HG03025 (cell line): ENCODE results near the gene SLC25A53.
A peak's percentile ranks its signal among the peaks of the same experiment; 100 is the strongest.

Source experiments
- ATAC-seq: cut with Tn5 transposase; IDR thresholded peaks from one replicate; pipeline ENCODE4 v1.9.1; 2021; ENCODE audit warnings: mild to moderate bottlenecking, moderate library complexity; ENCODE audit not compliant: unreplicated experiment, low FRiP score

SLC25A53 gene

DNA sequence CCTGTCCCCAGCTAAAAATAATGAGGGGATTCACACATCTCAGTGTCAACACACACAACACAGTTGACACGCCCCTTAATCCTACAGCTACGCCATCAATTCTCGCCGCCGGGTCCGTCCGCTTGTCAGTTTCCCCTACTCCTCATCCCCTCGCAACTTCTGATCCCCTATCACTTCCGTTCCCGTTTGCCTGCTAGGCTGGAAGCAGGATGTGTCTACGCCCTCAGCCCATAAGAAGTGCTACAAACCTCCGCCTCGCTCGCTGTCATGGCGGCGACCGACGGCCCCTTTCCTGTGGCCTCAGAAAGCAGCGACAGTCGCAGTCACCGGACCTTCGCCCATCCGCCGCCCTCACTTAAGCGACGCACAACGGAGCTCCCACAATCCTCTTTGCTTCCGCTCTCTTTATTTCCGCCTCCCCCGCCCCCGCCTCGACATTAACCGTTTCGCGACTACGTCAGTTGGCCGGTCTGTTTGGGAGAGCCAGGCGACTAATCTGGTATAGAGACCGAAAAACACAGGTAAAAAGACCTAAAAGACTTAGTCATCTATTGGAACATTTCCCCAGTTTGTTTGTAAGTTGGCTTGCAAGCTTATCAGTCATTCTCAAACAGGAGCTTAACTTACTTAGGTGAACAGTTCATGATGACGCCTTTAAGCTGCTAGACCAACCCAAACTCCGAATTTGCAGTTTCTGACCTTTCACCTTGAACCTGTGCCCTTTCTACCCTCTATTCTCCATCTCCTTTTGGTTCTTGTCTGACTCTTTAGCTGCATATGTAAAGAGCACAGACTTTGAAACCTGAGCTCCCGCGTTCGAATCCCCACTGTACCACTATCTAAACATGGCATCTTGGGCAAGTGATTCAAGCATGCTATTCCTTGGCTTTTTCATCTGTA, at the start of gene SLC25A53:
Gene SLC25A53 (minus strand): TSS at position 380 of the 900 bp plus-strand sequence. CDS start 51,752 bp downstream, outside the sequence.
- ATAC-seq, result peak; percentile 92

- ATAC-seq, result no peak
Measured at GRCh38 chrX:104205548-104205947, 48.7 kb upstream of the SLC25A53 start.

GRCh38 chrX:104195489-104196084, 38.8 kb upstream of the SLC25A53 start:
- peak; percentile 71 for ATAC-seq

DNA sequence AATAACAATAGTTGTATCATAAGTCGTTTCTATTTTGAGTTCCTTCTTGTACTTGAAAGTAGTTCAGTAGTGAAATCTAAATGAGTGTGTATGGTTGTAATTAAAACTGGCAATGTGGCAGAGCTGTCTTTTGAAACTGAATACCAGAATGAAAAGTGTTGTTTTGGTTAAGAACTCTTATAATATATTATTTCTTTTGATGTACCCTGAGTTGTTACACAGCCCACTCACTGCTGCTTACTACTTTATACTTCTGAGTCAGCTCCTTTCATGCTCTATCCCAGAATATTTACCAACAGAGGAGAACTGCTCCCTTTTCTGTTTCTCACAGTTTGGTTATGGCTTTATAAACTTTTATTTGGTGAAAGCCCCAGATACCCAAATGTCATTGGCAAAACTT, 38.2 kb upstream of the SLC25A53 start:
- no peak for ATAC-seq

- ATAC-seq, result no peak
Measured at GRCh38 chrX:104193485-104193884, 36.7 kb upstream of the SLC25A53 start.

GRCh38 chrX:104189837-104190236, 33.0 kb upstream of the SLC25A53 start:
- no peak for ATAC-seq

DNA sequence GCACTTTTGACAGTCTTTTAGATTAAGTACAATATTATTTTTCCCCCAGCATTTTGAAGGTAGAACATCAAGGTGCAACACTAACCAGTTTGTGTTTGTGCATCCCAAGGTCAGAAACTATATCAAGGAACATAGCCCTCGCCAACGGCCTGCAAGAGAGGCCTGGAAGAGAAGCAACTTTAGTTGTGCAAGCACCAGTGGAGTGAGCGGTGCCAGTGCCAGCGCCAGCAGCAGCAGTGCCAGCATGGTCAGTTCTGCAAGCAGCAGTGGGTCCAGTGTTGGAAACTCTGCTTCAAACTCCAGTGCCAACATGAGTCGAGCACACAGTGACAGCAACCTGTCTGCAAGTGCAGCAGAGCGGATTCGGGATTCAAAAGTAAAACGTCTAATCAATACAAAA, 31.1 kb upstream of the SLC25A53 start:
- ATAC-seq, result no peak

DNA sequence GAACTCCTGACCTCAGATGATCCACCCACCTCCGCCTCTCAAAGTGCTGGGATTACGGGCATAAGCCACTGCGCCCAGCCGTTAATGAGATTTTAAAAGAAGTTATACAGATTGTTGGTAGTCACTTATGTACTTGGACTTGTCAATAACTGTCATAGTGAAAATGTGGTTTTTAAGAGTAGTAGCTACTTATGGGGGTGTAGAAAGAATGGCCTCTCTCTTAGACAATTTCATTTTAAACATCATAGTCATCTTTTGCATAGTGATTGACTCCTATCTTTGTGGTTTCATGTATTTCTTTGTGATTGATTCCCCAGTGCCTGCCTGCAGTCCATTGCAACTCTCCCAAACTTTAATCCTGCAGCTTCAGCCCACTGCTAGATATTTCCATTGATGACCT, 26.9 kb upstream of the SLC25A53 start:
- no peak for ATAC-seq

DNA sequence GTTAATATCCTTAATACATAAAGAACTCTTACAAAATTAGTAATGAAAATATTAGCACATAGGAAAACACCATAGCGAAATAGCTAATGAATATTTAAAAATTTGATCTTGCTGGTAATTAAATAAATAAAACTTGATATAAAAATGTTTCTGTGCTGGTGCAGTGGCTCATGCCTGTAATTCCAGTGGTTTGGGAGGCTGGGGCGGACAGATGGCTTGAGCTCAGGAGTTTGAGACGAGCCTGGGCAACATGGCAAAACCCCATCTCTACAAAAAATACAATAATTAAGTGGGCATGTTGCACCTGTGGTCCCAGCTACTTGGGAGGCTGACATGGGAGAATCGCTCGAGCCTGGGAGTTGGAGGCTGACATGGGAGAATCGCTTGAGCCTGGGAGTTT, 17.0 kb upstream of the SLC25A53 start:
- no peak for ATAC-seq

- ATAC-seq, result no peak
Measured at GRCh38 chrX:104172788-104173187, 16.0 kb upstream of the SLC25A53 start.

DNA sequence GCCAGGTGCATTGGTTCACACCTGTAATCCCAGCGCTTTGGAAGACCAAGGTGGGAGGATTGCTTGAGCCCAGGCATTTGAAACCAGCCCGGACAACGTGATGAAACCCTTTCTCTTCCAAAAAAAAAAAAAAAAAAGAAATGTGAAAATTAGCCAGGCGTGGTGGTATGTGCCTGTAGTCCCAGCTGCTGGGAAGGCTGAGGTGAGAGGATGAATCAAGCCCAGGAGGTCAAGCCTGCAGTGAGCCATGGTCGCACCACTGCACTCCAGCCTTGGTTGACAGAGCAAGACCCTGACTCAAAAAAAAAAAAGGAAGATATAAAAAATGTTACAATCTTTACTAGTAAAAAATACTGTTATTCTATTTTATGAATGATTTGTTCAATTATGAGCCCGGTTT, 15.3 kb upstream of the SLC25A53 start:
- no peak for ATAC-seq

GRCh38 chrX:104168127-104168526, 11.3 kb upstream of the SLC25A53 start:
- no peak for ATAC-seq

GRCh38 chrX:104166735-104167436, 10.1 kb upstream of the SLC25A53 start:
- no peak for ATAC-seq

- ATAC-seq, result peak; percentile 95
Measured at GRCh38 chrX:104165894-104166734, 9.3 kb upstream of the SLC25A53 start, which contains the start of gene FAM199X. FAM199X (plus strand) TSS chrX:104166453; CDS start chrX:104166786, 333 bp downstream.

DNA sequence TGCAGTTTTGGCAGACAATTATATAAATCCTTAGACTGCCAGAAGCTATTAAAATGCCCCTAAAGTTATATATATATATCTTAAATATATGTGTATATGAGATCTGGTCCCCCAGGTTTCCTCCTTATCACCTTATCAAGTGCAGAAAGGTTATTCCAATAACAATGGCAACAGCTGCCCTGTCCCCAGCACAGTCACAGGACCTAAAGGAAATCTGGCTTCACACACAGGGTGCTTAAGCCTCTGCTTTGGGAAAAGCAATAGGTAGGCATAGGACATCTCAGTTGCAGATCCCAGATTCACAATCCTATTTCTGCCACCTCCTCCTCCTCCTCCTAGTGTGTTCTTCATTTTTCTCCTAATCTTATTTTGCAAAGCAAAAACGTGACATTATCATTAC, 5.8 kb downstream of the SLC25A53 start:
- no peak for ATAC-seq

- no peak for ATAC-seq
Measured at GRCh38 chrX:104141087-104141760, 15.6 kb downstream of the SLC25A53 start.

DNA sequence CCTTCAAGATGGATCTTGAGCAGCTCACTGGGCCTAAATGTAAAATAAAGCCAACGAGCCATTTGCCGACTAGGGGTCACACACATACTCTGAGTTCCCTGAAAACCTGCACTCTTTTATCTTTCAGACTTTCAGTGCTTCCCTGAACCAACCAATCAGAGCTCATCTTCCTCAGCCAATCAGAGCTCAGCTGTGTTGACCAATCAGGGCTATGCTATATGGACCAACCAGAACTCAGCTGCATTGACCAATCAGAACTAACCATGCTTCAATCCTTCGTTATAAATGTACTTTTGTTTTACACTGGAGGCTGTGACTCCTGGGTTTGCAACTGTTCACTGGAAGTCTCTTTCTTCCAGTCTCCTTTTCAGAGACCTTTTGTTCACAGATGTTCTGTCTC, 19.3 kb downstream of the SLC25A53 start:
- no peak for ATAC-seq

GRCh38 chrX:104136241-104137019, 20.4 kb downstream of the SLC25A53 start:
- peak; percentile 92 for ATAC-seq

DNA sequence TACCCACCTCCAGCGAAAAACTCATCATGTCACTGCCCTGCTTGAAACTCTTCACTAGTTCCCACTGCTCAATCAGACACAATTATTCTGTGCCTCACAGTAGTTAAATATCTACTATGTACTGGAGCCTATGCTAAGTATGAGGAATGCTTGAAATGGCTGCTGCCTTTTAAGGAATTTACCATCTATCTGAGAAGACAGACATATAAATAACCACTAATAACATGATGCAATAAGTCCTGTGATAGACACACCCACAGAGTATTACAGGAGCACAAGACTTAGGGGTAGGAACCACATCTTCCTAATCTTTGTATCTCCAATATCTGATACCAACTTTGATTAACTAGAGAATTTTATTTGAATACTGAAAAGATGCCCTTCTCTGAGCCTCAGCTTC, 21.1 kb downstream of the SLC25A53 start:
- ATAC-seq, result no peak
